Astrocyte (in vitro differentiated cells and primary cell): ENCODE measurements around the gene ARL5A. TPM values are rescaled to one million over a fixed set of nuclear protein-coding genes. Genes with fewer than 3 reads are reported as not detected.

Experiments
- DNase-seq: peaks from one replicate; pipeline ENCODE4 v3.0.0-alpha.2; 2010; ENCODE audit warnings: low read depth
- FAIRE-seq: peaks from 2 replicates; lab custom pipeline; 2011; peaks lifted over from hg19 to GRCh38; lab: Jason Lieb, UNC
- H2AFZ ChIP-seq: 2 replicates; pipeline ENCODE4 v1.6.0; 2012; ENCODE audit warnings: low read depth, low read length, inconsistent platforms
- H3K27ac ChIP-seq: 2 replicates; pipeline ENCODE4 v1.5.1; 2011; ENCODE audit warnings: low read depth, low read length, inconsistent platforms
- H3K27me3 ChIP-seq: 2 replicates; pipeline ENCODE4 v1.6.0; 2011; ENCODE audit warnings: low read length, inconsistent platforms; ENCODE audit not compliant: insufficient read depth
- H3K36me3 ChIP-seq: 2 replicates; pipeline ENCODE4 v1.5.1; 2011; ENCODE audit warnings: low read length, inconsistent platforms; ENCODE audit not compliant: insufficient read depth
- H3K4me1 ChIP-seq: 2 replicates; pipeline ENCODE4 v1.5.1; 2011; ENCODE audit warnings: low read length, inconsistent platforms; ENCODE audit not compliant: insufficient read depth
- H3K4me2 ChIP-seq: 2 replicates; pipeline ENCODE4 v1.6.0; 2012; ENCODE audit warnings: low read length, inconsistent platforms
- H3K4me3 ChIP-seq: 2 replicates; pipeline ENCODE4 v1.5.1; 2011; ENCODE audit warnings: low read depth, mild to moderate bottlenecking, low read length, inconsistent platforms; ENCODE audit not compliant: insufficient read depth
- H3K79me2 ChIP-seq: 2 replicates; pipeline ENCODE4 v1.6.0; 2012; ENCODE audit warnings: mild to moderate bottlenecking, low read length, inconsistent platforms; ENCODE audit not compliant: insufficient read depth
- H3K9ac ChIP-seq: 2 replicates; pipeline ENCODE4 v1.6.0; 2012; ENCODE audit warnings: mild to moderate bottlenecking, low read length, inconsistent platforms
- H3K9me3 ChIP-seq: 2 replicates; pipeline ENCODE4 v1.5.1; 2012; ENCODE audit warnings: low read depth, mild to moderate bottlenecking, low read length, inconsistent platforms; ENCODE audit not compliant: insufficient read depth
- H4K20me1 ChIP-seq: 2 replicates; pipeline ENCODE4 v1.6.0; 2012; ENCODE audit warnings: low read length, inconsistent platforms; ENCODE audit not compliant: insufficient read depth
- H3K27ac Mint-ChIP-seq: one replicate; pipeline ENCODE4 v1.8.0; 2021; ENCODE audit warnings: mild to moderate bottlenecking, mixed read lengths; ENCODE audit not compliant: unreplicated experiment
- H3K27me3 Mint-ChIP-seq: one replicate; pipeline ENCODE4 v1.8.0; 2021; ENCODE audit warnings: low read depth, mixed read lengths; ENCODE audit not compliant: unreplicated experiment
- H3K36me3 Mint-ChIP-seq: one replicate; pipeline ENCODE4 v1.8.0; 2021; ENCODE audit warnings: low read depth, mixed read lengths; ENCODE audit not compliant: unreplicated experiment
- H3K4me1 Mint-ChIP-seq: one replicate; pipeline ENCODE4 v1.8.0; 2021; ENCODE audit warnings: low read depth, mixed read lengths; ENCODE audit not compliant: unreplicated experiment
- H3K4me3 Mint-ChIP-seq: one replicate; pipeline ENCODE4 v1.8.0; 2021; ENCODE audit warnings: mild to moderate bottlenecking, moderate library complexity, mixed read lengths; ENCODE audit not compliant: unreplicated experiment
- H3K9me3 Mint-ChIP-seq: one replicate; pipeline ENCODE4 v1.8.0; 2021; ENCODE audit warnings: mild to moderate bottlenecking, mixed read lengths; ENCODE audit not compliant: unreplicated experiment
- CTCF ChIP-seq: IDR thresholded peaks from 2 replicates; pipeline ENCODE4 v1.5.1; 2011; ENCODE audit warnings: low read depth, mild to moderate bottlenecking, inconsistent platforms, low read length, moderate library complexity; ENCODE audit not compliant: insufficient read depth
- EZH2 ChIP-seq: IDR thresholded peaks from 2 replicates; pipeline ENCODE4 v1.6.1; 2012; ENCODE audit warnings: mild to moderate bottlenecking, low read length, inconsistent platforms; ENCODE audit not compliant: insufficient read depth
- total RNA-seq: library from RNA; stranded (reverse); gene quantifications from 2 replicates; pipeline ENCODE4 v1.2.1, GENCODE V29; 2021

The ARL5A gene
- total RNA-seq, 1 donor from 2014 or later, result 69.7 TPM

- Histone ChIP-seq H3K9ac (no peak overlapping the region), H3K4me3 (no peak overlapping the region), H3K9me3 (no peaks in the 10 kb centered on the region), H3K27ac (no peak overlapping the region), H3K4me1 (no peaks in the 10 kb centered on the region), H3K36me3 (peaks cover 3% of the 10 kb centered on the region), H2AFZ (no peak overlapping the region), H3K27me3 (no peaks in the 10 kb centered on the region), H3K79me2 (no peaks in the 10 kb centered on the region), H3K4me2 (no peak overlapping the region), H4K20me1 (no peaks in the 10 kb centered on the region)
- Mint-ChIP-seq H3K9me3 (no peaks in the 10 kb centered on the region), H3K27ac (no peak overlapping the region), H3K36me3 (peaks cover 18% of the 10 kb centered on the region), H3K27me3 (no peaks in the 10 kb centered on the region), H3K4me1 (no peaks in the 10 kb centered on the region), H3K4me3 (no peak overlapping the region)
- no peak for DNase-seq
- FAIRE-seq, result no peak
- TF ChIP-seq CTCF, result no peak
- TF ChIP-seq EZH2, result no peak
These were observed 39.0 kb downstream of the ARL5A start for GRCh38 chr2:151789055-151789834.

GRCh38 chr2:151786483-151786882 is 41.7 kb downstream of the ARL5A start:
- Histone ChIP-seq H3K27ac (no peak overlapping the region), H3K4me1 (no peaks in the 10 kb centered on the region), H3K4me3 (no peak overlapping the region), H3K79me2 (no peaks in the 10 kb centered on the region), H3K4me2 (no peak overlapping the region), H3K9ac (no peak overlapping the region), H3K9me3 (no peaks in the 10 kb centered on the region), H2AFZ (no peak overlapping the region), H3K27me3 (no peaks in the 10 kb centered on the region), H4K20me1 (no peaks in the 10 kb centered on the region), H3K36me3 (no peaks in the 10 kb centered on the region)
- no peaks in the 10 kb centered on the region for H3K27me3 Mint-ChIP-seq
- H3K9me3 Mint-ChIP-seq, result no peaks in the 10 kb centered on the region
- no peak overlapping the region for H3K4me3 Mint-ChIP-seq
- peaks cover 3% of the 10 kb centered on the region for H3K4me1 Mint-ChIP-seq
- H3K36me3 Mint-ChIP-seq, result peaks cover 16% of the 10 kb centered on the region
- TF ChIP-seq CTCF (no peak), EZH2 (no peak)
- DNase-seq (no peak), FAIRE-seq (peak; percentile 32)
- H3K27ac Mint-ChIP-seq, result no peak overlapping the region

- Histone ChIP-seq H3K79me2 (no peaks in the 10 kb centered on the region), H3K4me2 (no peak overlapping the region), H3K36me3 (no peaks in the 10 kb centered on the region), H3K9me3 (no peaks in the 10 kb centered on the region), H2AFZ (no peak overlapping the region), H3K4me1 (no peaks in the 10 kb centered on the region), H3K27ac (no peak overlapping the region), H3K9ac (no peak overlapping the region), H3K4me3 (no peak overlapping the region), H4K20me1 (no peaks in the 10 kb centered on the region), H3K27me3 (no peaks in the 10 kb centered on the region)
- Mint-ChIP-seq H3K4me3 (no peak overlapping the region), H3K27ac (no peak overlapping the region), H3K36me3 (peaks cover 13% of the 10 kb centered on the region), H3K9me3 (no peaks in the 10 kb centered on the region), H3K27me3 (no peaks in the 10 kb centered on the region), H3K4me1 (peaks cover 3% of the 10 kb centered on the region)
- FAIRE-seq (no peak), DNase-seq (no peak)
- no peak for TF ChIP-seq CTCF
- no peak for TF ChIP-seq EZH2
These were observed 42.1 kb downstream of the ARL5A start for GRCh38 chr2:151786077-151786476.
